Erythroblast (primary cell): ENCODE results near the gene CD81.

Experiments used
- GATA1 ChIP-seq: IDR thresholded peaks from 2 replicates; pipeline ENCODE4 v1.6.1; 2011; ENCODE audit warnings: low read depth, mild to moderate bottlenecking, control low read depth, low read length, moderate library complexity
- POLR2A ChIP-seq: IDR thresholded peaks from 2 replicates; pipeline ENCODE4 v1.6.1; 2011; ENCODE audit warnings: mild to moderate bottlenecking, low read length

DNA sequence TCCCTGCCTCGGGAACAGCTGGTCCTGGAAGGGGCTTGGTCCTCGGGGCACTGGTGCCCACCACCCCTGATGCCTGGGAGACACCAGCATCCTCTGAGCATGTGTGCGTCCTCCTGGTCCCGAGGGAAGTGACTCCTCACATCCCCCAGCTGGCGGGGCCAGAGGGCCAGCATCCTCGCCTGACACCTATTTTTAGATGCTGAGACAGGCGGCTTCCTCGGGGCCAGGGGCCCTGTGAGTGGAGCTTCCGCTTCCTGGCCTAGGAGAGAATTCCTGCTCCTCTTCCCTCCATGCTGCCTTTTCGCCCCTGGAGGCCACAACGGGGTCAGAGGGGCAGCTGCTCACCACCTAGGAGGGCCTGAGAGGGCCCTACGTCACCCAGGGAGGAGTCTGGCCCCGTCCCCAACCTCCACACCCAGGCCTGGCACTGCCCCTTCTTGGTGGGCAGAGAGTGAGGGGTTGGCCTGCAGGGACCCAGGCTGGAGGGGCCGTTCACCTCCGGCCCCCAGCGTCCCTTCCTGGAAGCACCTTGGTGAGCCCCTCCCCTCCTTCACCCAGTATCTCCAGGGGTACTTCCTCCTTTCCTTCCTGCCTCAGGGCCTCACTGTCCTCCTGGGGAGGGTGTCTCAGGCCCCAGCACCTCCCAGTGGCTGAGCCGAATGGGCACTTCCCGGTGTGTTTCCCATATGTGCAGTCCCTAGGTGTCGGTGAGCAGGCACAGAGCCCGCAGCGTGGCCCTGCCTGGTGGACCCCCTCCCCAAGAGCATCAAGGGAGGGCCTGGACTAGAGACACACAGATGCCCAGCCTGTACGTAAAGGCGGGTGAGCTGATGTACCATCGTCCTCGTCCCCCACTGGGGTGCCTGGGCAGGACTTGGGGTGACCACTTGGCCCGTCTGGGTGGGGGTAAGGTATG is 6.1 kb downstream of the CD81 start:
- TF ChIP-seq POLR2A, result no peak
- no peak for TF ChIP-seq GATA1
